Measurements from ENCODE around the gene LGALS3BP. TPM values are rescaled to one million over a fixed set of nuclear protein-coding genes. Genes with fewer than 3 reads are reported as not detected.

LGALS3BP gene
- total and polyA plus RNA-seq, 2 experiments from 2014 or later, result 15.1 to 36.5 TPM

DNA sequence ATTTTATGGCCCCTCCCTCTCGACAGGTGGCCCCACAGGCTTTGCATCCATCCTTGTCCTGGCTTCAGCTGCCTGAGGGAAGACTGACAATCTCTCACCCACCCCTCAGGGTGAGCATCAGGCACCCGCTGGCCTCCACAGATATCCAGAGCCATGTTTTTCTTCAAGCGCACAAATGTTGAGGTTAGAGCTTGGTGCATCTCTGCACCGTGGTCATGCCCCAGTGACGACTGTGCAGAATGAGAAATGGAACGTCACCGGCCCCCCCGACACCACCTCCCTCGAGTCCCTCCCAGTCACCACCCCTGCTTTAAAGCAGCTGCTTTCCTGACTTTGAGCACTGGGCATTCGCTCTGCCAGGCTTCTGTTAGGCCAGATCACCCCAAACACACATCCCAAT is 34.8 kb downstream of the LGALS3BP start (continued):
- TF ChIP-seq, protein P1, sequence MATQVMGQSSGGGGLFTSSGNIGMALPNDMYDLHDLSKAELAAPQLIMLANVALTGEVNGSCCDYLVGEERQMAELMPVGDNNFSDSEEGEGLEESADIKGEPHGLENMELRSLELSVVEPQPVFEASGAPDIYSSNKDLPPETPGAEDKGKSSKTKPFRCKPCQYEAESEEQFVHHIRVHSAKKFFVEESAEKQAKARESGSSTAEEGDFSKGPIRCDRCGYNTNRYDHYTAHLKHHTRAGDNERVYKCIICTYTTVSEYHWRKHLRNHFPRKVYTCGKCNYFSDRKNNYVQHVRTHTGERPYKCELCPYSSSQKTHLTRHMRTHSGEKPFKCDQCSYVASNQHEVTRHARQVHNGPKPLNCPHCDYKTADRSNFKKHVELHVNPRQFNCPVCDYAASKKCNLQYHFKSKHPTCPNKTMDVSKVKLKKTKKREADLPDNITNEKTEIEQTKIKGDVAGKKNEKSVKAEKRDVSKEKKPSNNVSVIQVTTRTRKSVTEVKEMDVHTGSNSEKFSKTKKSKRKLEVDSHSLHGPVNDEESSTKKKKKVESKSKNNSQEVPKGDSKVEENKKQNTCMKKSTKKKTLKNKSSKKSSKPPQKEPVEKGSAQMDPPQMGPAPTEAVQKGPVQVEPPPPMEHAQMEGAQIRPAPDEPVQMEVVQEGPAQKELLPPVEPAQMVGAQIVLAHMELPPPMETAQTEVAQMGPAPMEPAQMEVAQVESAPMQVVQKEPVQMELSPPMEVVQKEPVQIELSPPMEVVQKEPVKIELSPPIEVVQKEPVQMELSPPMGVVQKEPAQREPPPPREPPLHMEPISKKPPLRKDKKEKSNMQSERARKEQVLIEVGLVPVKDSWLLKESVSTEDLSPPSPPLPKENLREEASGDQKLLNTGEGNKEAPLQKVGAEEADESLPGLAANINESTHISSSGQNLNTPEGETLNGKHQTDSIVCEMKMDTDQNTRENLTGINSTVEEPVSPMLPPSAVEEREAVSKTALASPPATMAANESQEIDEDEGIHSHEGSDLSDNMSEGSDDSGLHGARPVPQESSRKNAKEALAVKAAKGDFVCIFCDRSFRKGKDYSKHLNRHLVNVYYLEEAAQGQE (IDR thresholded peaks at IDR 0.05; ENCODE audit: unreplicated experiment), result no peak
- TF ChIP-seq POLR2AphosphoS5 (IDR thresholded peaks at IDR 0.05; ENCODE audit: low read depth), result no peak
- TF ChIP-seq STAT1 (IDR thresholded peaks at IDR 0.05; ENCODE audit: unreplicated experiment), result no peak

DNA sequence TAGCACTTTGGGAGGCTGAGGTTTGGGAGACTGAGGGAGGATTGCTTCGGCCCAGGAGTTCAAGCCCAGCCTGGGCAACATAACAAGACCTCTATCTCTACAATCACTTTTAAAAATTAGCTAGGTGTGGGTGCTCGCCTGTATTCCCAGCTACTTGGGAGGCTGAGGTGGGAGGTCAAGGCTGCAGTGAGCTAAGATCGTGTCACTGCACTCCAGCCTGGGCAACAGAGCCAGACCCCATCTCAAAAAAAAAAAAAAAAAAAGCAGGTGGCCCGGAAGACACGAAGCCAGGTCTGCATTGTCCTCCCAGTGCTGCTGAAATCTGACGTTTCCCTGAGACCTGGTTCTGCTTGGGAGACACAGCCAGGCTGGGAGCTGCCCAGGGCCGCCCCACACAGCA is 35.7 kb downstream of the LGALS3BP start:
- Histone ChIP-seq H3K27ac (ENCODE audit: low read depth) (no peak overlapping the region), H3K9me2 (ENCODE audit: insufficient read depth) (no peaks in the 10 kb centered on the region), H3K27me3 (ENCODE audit: insufficient read depth) (no peaks in the 10 kb centered on the region), H4K20me1 (replicated peaks; ENCODE audit: insufficient read depth) (no peaks in the 10 kb centered on the region), H3K4me3 (no peak overlapping the region), H3F3A (replicated peaks; ENCODE audit: low read depth) (no peaks in the 10 kb centered on the region), H3K36me3 (ENCODE audit: insufficient read depth) (no peaks in the 10 kb centered on the region), H3K79me2 (replicated peaks; ENCODE audit: insufficient read depth) (no peaks in the 10 kb centered on the region), H3K4me1 (ENCODE audit: insufficient read depth) (no peaks in the 10 kb centered on the region), H3K4me2 (no peak overlapping the region), H2AFZ (no peak overlapping the region)
- ATAC-seq (no peak), DNase-seq (ENCODE audit: low spot score) (no peak)
- Mint-ChIP-seq H3K4me3 (no peak overlapping the region), H3K27me3 (ENCODE audit: insufficient read depth, low read depth, poor library complexity) (peaks cover 12% of the 10 kb centered on the region), H3K9me3 (no peaks in the 10 kb centered on the region; the same call in 2 of the 3 replicates), H3K4me1 (no peaks in the 10 kb centered on the region; the same call in 2 of the 3 replicates), H3K36me3 (ENCODE audit: low read depth) (no peaks in the 10 kb centered on the region), H3K27ac (no peak overlapping the region)
- no peak for TF ChIP-seq ZNF331 (CRISPR knock-in tag; IDR thresholded peaks at IDR 0.05; ENCODE audit: low read depth)
- TF ChIP-seq, protein P1 (IDR thresholded peaks at IDR 0.05; ENCODE audit: unreplicated experiment), result no peak
- TF ChIP-seq ZNF114 (CRISPR knock-in tag; IDR thresholded peaks at IDR 0.05), result no peak
- no peak for TF ChIP-seq EZH2 (IDR thresholded peaks at IDR 0.05; ENCODE audit: low read depth, unreplicated experiment)
- TF ChIP-seq CREB1 (CRISPR knock-in tag; IDR thresholded peaks at IDR 0.05; ENCODE audit: low read depth), result no peak
- TF ChIP-seq, protein P2, sequence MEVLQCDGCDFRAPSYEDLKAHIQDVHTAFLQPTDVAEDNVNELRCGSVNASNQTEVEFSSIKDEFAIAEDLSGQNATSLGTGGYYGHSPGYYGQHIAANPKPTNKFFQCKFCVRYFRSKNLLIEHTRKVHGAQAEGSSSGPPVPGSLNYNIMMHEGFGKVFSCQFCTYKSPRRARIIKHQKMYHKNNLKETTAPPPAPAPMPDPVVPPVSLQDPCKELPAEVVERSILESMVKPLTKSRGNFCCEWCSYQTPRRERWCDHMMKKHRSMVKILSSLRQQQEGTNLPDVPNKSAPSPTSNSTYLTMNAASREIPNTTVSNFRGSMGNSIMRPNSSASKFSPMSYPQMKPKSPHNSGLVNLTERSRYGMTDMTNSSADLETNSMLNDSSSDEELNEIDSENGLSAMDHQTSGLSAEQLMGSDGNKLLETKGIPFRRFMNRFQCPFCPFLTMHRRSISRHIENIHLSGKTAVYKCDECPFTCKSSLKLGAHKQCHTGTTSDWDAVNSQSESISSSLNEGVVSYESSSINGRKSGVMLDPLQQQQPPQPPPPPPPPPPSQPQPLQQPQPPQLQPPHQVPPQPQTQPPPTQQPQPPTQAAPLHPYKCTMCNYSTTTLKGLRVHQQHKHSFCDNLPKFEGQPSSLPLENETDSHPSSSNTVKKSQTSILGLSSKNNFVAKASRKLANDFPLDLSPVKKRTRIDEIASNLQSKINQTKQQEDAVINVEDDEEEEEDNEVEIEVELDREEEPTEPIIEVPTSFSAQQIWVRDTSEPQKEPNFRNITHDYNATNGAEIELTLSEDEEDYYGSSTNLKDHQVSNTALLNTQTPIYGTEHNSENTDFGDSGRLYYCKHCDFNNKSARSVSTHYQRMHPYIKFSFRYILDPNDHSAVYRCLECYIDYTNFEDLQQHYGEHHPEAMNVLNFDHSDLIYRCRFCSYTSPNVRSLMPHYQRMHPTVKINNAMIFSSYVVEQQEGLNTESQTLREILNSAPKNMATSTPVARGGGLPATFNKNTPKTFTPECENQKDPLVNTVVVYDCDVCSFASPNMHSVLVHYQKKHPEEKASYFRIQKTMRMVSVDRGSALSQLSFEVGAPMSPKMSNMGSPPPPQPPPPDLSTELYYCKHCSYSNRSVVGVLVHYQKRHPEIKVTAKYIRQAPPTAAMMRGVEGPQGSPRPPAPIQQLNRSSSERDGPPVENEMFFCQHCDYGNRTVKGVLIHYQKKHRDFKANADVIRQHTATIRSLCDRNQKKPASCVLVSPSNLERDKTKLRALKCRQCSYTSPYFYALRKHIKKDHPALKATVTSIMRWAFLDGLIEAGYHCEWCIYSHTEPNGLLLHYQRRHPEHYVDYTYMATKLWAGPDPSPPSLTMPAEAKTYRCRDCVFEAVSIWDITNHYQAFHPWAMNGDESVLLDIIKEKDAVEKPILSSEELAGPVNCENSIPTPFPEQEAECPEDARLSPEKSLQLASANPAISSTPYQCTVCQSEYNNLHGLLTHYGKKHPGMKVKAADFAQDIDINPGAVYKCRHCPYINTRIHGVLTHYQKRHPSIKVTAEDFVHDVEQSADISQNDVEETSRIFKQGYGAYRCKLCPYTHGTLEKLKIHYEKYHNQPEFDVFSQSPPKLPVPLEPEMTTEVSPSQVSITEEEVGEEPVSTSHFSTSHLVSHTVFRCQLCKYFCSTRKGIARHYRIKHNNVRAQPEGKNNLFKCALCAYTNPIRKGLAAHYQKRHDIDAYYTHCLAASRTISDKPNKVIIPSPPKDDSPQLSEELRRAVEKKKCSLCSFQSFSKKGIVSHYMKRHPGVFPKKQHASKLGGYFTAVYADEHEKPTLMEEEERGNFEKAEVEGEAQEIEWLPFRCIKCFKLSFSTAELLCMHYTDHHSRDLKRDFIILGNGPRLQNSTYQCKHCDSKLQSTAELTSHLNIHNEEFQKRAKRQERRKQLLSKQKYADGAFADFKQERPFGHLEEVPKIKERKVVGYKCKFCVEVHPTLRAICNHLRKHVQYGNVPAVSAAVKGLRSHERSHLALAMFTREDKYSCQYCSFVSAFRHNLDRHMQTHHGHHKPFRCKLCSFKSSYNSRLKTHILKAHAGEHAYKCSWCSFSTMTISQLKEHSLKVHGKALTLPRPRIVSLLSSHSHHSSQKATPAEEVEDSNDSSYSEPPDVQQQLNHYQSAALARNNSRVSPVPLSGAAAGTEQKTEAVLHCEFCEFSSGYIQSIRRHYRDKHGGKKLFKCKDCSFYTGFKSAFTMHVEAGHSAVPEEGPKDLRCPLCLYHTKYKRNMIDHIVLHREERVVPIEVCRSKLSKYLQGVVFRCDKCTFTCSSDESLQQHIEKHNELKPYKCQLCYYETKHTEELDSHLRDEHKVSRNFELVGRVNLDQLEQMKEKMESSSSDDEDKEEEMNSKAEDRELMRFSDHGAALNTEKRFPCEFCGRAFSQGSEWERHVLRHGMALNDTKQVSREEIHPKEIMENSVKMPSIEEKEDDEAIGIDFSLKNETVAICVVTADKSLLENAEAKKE (CRISPR knock-in tag; IDR thresholded peaks at IDR 0.05), result no peak
- TF ChIP-seq JUNB (IDR thresholded peaks at IDR 0.05; ENCODE audit: unreplicated experiment), result no peak

All from GM23338 (cell line).